A172 (cell line): ENCODE results near the gene NRN1L. TPM values are rescaled to one million over a fixed set of nuclear protein-coding genes. Genes with fewer than 3 reads are reported as not detected.
A peak's percentile ranks its signal among the peaks of the same experiment; 100 is the strongest.

ENCODE experiments used
- DNase-seq: peaks from one replicate; pipeline ENCODE4 v3.0.0-alpha.2; 2015; ENCODE audit warnings: low spot score
- total RNA-seq: library from RNA; depleted of rRNA; stranded (reverse); fragments of >200 nt; shearing (Covaris generic); gene quantifications from 2 replicates; pipeline ENCODE4 v1.2.3, GENCODE V29; 2014; rRNA removed

The NRN1L gene
- total RNA-seq, 1 experiment from 2014 or later: not detected

GRCh38 chr16:67935402-67936123 is 50.9 kb downstream of the NRN1L start:
- DNase-seq: peak; percentile 90

Other genes starting within 250 kb of the NRN1L start
- 5.1 and 11.7 TPM in 2 replicates for gene CARMIL2, start 239.7 kb upstream of the NRN1L start, total RNA-seq
- gene ACD, start 224.6 kb upstream of the NRN1L start, total RNA-seq: 43.0 and 73.8 TPM in 2 replicates
- gene PARD6A, start 223.9 kb upstream of the NRN1L start, total RNA-seq: 5.7 and 12.9 TPM in 2 replicates
- gene ENKD1, start 218.1 kb upstream of the NRN1L start, total RNA-seq: 1.7 TPM in 1 of 2 replicates, not detected in the other
- gene C16orf86, start 218.1 kb upstream of the NRN1L start, total RNA-seq: not detected in 2 replicates
- 21.9 and 25.9 TPM in 2 replicates for gene GFOD2, start 165.6 kb upstream of the NRN1L start, total RNA-seq
- gene RANBP10, start 78.3 kb upstream of the NRN1L start, total RNA-seq: 3.7 and 8.8 TPM in 2 replicates
- 0.05 and 0.55 TPM in 2 replicates for gene TSNAXIP1, start 78.0 kb upstream of the NRN1L start, total RNA-seq
- 21.4 and 21.6 TPM in 2 replicates for gene THAP11, start 42.6 kb upstream of the NRN1L start, total RNA-seq
- gene NUTF2, start 38.0 kb upstream of the NRN1L start, total RNA-seq: 68.5 and 72.4 TPM in 2 replicates
- gene CENPT, start 37.2 kb upstream of the NRN1L start, total RNA-seq: 25.5 and 27.9 TPM in 2 replicates
- gene EDC4, start 11.8 kb upstream of the NRN1L start, total RNA-seq: 31.8 and 50.7 TPM in 2 replicates
- 3.3 and 3.5 TPM in 2 replicates for gene PSKH1, start 8.4 kb downstream of the NRN1L start, total RNA-seq
- gene CTRL, start 47.0 kb downstream of the NRN1L start, total RNA-seq: 0.33 and 0.96 TPM in 2 replicates
- 27.9 and 28.8 TPM in 2 replicates for gene PSMB10, start 52.0 kb downstream of the NRN1L start, total RNA-seq
- gene LCAT, start 59.2 kb downstream of the NRN1L start, total RNA-seq: 4.9 and 16.7 TPM in 2 replicates
- 25.1 and 26.6 TPM in 2 replicates for gene SLC12A4, start 83.8 kb downstream of the NRN1L start, total RNA-seq
- not detected in 2 replicates for gene DPEP3, start 95.6 kb downstream of the NRN1L start, total RNA-seq
- not detected in 2 replicates for gene DPEP2, start 114.6 kb downstream of the NRN1L start, total RNA-seq
- not detected in 2 replicates for gene DPEP2NB, start 131.0 kb downstream of the NRN1L start, total RNA-seq
- 9.1 and 10.2 TPM in 2 replicates for gene DDX28, start 138.3 kb downstream of the NRN1L start, total RNA-seq
- 12.8 and 12.9 TPM in 2 replicates for gene DUS2, start 138.4 kb downstream of the NRN1L start, total RNA-seq
- 13.4 and 14.3 TPM in 2 replicates for gene NFATC3, start 200.5 kb downstream of the NRN1L start, total RNA-seq